HL-60 (cell line): Measurements from ENCODE around the gene LDB2.

Source experiments
- GABPA ChIP-seq: IDR thresholded peaks from 2 replicates; pipeline ENCODE4 v1.6.1; 2012; ENCODE audit warnings: low read depth
- SPI1 ChIP-seq: IDR thresholded peaks from 2 replicates; pipeline ENCODE4 v1.6.1; 2012; ENCODE audit warnings: low read depth, mild to moderate bottlenecking, borderline replicate concordance
- TF ChIP-seq, protein P1 (sequence below): IDR thresholded peaks from one replicate; pipeline ENCODE4 v1.5.1; 2011; ENCODE audit warnings: low read length, control low read depth, inconsistent platforms; ENCODE audit not compliant: insufficient read depth

DNA sequence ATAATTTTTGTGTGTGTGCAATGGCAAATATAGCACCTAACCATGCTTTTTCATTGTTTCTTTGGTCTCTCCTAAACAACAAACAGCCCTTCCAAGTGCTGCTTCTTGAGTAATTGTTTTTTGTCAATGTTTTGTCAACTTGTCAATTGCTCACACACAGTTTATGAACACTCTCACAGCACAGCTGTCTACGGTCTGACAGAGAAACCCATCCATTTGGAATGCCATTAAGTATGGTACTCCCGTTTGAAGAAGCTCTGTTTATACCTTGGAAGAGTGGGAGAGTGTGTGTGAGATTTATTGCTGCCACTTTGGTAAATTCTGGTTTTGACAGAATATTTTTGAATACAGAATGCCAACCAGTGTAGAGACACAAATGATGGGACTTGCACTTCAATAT lies 254.6 kb downstream of the LDB2 start:
- TF ChIP-seq, protein P1, sequence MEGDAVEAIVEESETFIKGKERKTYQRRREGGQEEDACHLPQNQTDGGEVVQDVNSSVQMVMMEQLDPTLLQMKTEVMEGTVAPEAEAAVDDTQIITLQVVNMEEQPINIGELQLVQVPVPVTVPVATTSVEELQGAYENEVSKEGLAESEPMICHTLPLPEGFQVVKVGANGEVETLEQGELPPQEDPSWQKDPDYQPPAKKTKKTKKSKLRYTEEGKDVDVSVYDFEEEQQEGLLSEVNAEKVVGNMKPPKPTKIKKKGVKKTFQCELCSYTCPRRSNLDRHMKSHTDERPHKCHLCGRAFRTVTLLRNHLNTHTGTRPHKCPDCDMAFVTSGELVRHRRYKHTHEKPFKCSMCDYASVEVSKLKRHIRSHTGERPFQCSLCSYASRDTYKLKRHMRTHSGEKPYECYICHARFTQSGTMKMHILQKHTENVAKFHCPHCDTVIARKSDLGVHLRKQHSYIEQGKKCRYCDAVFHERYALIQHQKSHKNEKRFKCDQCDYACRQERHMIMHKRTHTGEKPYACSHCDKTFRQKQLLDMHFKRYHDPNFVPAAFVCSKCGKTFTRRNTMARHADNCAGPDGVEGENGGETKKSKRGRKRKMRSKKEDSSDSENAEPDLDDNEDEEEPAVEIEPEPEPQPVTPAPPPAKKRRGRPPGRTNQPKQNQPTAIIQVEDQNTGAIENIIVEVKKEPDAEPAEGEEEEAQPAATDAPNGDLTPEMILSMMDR, result no peak
- no peak for TF ChIP-seq SPI1
- no peak for TF ChIP-seq GABPA
